NCI-H146 treated with DMSO at 0.1 percent for 48 hours (cell line): ENCODE measurements around the gene ADO.

Source experiments
- DNase-seq: peaks from one replicate; lab custom pipeline; 2025; ENCODE audit not compliant: unreplicated experiment; lab: John Stamatoyannopoulos, UW

ADO gene

GRCh38 chr10:62817121-62817765, 12.7 kb downstream of the ADO start:
- no peak for DNase-seq

GRCh38 chr10:62817766-62818425, 13.4 kb downstream of the ADO start:
- DNase-seq, result no peak

DNA sequence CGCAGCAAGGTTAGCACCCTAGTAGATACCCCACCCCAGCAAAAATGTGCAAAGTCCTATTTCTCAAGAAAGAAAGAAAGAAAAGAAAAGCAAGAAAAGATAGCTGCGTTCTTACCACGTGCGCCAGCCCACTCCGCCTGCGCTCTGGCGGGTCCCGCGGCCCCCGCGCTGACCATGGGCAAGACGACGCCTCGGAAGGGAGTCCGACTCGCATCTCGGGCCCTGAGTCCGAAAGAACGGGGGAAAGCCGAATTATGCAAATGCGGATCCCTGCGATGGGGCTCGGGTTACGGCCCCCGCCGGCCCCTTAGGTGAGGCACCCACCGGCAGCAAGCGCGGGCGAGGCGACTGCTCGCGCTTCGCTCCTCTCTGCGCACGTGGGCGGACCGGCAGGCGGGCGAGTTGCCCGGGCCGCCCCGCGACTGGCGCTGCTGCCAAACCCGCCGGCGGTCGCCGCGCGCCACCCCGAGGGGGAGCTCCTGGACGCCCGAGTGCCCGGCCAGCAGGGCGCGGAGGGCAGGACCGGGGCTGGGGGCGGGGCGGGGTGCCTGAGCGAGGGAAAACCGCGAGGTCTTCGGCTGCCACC, 14.0 kb downstream of the ADO start:
- DNase-seq, result no peak

DNA sequence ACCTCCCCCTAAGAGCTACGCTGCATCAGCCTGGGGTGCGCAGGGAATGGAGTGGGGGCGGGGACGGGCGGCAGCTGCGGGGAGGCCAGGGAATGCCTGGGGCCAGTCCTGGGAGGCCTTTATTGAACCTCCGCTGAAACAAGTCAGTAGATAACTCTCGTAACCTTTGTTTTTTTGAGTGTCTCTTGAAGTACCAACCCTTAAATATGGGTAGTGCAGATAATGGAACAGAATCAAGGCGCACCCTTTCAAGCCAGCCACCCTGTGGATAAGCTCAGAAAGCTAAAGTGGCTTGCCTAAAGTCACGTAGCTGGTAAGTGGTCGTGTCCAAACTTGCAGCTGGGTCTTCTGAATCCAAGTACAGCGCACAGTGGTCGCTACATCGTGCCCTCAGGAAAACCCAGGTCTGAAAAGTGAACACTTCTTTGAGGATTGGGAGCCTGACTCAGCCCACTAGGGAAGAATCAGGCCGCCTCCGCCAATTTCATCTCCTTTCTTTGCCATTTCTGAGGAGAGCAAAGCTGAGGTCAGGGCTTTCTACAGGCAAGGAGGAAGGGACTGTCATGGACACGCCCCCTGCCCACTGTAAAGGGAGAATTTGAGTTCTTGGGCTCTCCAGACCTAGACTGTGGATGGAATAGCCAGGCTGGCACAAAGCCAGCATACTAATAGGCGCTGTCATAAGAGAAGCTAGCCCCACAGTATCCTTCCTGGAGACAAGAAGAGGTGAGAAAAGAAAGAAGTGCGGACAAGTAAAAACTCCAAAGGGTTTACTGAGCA, 14.8 kb downstream of the ADO start:
- no peak for DNase-seq

- DNase-seq, result no peak
Observed at GRCh38 chr10:62820586-62820985, 16.1 kb downstream of the ADO start.

DNA sequence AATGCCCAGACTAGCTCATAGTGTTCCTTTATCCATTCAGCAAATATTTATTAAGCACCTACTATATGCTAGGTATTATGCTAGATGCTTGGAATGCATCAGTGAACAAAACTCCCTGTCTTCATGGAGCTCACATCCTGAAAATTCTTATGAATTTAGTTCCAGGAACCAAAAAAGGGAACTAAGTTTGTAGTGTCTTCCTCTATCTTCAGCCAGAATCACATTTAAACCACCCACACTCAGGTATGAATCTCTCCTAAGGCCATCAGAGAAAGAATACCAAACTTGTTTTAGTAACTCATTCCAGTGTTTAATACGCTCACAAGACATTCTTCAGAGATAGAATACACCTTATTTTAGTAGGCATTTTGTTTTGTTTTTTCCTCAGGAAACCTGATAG, 21.8 kb downstream of the ADO start:
- DNase-seq, result no peak

GRCh38 chr10:62829622-62830021, 25.1 kb downstream of the ADO start:
- DNase-seq, result no peak

DNA sequence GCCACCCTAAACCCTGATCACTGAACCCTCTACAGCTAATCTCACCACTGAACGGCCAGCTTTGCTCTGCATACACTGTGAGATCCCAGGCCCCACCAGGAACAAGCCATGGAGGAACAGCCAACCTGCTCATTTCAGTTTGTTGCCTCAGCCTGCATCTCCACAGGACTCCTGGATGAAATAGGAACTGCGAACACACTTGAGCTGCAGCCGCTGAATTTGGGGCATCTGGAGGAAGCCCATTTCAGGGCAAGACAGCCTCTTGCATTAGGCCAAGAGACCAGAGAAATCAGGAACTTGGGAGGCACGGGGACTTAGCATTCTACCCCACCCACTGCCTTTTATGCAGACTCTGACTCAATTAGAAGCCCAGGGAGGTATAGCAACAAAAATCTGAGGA, 26.2 kb downstream of the ADO start:
- DNase-seq, result no peak

- DNase-seq, result no peak
Observed at GRCh38 chr10:62831346-62831745, 26.8 kb downstream of the ADO start.

DNA sequence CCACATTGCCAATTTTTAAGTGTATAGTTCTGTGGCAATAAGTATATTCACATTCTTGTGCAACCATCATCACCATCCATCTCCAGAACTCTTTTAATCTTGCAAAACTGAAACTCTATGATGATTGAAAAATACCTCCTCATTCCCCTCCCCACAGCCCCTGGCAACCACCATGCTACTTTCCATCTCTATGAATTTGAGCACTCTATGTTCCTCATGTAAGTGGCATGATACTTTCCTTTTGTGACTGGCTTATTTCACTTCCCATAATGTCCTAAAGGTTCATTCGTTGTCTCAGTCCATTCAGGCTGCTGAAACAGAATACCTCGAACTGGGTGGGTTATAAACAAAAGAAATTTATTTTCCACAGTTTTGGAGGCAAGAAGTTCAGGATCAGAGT, 35.1 kb downstream of the ADO start:
- DNase-seq, result no peak

DNA sequence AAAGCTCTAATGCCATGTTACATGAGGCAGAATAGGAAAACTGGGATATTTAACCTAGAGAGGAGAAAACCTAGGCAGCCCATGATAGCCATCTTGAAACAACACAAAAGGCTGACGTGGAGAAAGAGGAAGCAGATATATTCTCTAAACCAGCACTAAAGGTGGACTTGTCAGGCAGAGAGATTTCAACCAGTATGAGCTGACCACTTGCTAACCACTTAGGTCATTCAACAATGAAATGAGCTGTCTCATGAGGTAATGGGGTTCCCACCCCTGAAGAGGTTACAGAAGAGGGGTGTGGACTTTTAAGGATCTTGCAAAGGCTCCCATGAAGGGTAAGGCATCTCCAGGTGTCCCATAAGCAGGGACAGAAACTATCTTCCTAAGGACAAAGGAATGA, 38.5 kb downstream of the ADO start:
- no peak for DNase-seq

- DNase-seq, result no peak
Observed at GRCh38 chr10:62843600-62843999, 39.1 kb downstream of the ADO start.

DNA sequence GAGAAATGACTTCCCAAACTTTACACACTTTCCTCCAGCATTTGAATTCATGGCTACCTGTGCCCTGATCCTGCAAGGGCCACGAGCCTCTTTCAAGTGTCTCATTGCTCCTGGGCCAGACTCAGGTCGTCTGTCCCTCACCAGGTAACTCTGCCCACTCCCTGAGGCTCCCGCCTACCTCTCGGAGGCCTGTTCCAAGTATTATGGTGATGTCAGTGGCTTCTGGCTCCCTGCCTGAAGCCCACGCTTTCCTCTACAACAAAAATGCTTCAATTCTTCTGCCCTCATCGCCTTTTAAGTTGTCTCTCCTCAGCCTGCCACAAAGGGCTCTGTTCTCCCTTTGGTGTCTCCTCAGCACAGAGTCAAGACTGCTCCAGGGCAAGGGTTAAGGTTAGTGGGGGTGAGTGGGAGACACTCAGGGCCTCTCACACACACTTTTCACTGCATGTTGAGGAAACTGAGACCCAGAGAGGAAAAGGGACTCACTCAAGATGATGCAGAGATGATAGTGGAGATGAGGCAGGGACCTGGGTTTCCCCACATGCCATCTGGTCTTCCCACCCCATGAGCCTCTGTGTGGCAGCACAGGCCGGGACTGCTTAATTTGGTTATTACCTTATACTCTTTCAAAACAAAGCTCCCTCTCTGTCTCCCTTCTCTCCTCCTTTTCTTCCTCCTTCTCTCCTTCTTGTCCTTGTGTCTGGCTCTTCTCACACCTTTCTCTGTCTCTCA, 39.9 kb downstream of the ADO start:
- no peak for DNase-seq

DNA sequence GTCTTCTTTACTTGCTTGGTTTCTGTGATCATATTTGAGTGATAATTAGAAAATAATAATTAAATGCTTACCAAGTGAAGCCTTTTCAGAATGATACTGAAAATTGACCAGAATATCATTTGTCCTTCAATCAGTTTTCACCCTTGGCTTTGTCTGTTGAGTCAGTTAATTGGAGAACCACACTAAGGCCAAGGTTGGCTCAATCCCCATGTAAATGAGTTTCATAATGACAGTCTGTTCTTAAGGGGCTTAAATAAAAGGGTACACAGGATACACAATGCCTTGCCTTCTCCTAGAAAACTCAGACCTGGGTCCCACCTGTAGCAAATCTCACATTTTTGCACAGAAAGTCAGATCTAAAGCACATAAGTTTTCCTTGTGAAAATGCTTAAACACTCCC, 42.9 kb downstream of the ADO start:
- DNase-seq, result no peak

GRCh38 chr10:62850646-62851045, 46.1 kb downstream of the ADO start:
- DNase-seq, result no peak

GRCh38 chr10:62851442-62851841, 46.9 kb downstream of the ADO start:
- DNase-seq, result no peak

GRCh38 chr10:62852961-62853702, 48.6 kb downstream of the ADO start:
- no peak for DNase-seq

DNA sequence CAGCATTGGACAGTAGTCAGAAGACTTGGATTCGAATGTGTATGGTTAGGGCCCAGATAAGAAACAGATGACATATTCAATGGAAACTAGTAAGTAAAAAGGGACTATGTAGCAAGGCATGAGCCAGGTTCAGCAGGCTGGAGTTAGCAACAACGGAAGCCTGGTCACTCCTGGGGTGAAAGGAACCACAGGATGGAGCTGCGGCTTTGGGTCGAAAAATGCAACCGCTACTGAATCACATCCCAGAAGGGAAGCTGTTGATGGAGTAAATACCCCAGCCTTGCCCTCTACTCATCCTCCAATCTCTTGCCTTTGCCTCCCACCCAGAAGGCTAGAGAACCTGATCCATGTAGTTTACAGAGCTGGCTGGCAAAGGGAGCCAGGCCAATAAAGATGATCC, 49.2 kb downstream of the ADO start:
- DNase-seq, result no peak

DNA sequence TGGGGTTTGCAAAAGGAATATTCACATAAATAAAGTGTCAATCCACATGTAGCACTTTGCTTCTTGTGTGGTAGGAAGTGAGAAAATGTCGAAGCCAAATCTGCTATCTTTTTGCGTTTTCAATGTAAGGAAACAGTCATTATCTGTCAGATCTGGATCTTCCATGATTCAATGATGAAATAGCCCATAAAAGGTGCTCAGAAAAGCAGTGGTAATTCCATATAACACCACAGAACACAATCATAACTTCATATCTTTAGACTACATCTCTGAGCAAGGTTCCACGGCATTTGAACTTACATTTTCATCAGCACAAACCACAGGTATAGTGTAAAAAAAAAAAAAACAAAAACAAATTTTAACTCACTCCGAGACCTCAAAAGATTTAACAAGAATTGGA, 51.5 kb downstream of the ADO start:
- no peak for DNase-seq
